HG02642 (cell line): ENCODE data around the gene WWP2.
"Not testable (repeated sequence)": the region's sequence is repeated elsewhere in the genome, so short reads cannot be mapped to it uniquely, and the experiment has no call there.

ENCODE experiments used
- ATAC-seq: cut with Tn5 transposase; IDR thresholded peaks from one replicate; pipeline ENCODE4 v1.9.1; 2021; ENCODE audit warnings: mild to moderate bottlenecking; ENCODE audit not compliant: unreplicated experiment, poor library complexity

WWP2 gene

DNA sequence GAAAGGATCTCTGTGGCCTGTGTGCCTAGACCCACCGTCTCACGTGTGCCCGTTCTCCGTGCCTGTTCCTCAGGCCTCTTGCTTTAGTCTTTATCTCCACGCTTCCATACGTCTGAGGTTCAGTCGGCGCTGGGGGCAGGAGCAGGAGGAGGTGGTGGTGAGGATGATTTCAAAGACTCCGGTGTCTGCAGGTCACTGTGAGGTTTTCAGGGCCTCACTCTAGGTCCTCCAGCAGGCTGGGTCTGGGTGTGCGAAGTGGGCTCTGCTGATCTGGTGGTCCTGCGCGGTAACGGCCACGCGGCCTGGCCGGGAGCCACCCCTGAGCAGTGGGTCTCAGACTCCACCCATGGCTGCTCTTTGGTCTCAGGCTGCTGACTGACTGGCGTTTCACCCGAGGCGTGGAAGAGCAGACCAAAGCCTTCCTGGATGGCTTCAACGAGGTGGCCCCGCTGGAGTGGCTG is 174.6 kb downstream of the WWP2 start:
- no peak for ATAC-seq

DNA sequence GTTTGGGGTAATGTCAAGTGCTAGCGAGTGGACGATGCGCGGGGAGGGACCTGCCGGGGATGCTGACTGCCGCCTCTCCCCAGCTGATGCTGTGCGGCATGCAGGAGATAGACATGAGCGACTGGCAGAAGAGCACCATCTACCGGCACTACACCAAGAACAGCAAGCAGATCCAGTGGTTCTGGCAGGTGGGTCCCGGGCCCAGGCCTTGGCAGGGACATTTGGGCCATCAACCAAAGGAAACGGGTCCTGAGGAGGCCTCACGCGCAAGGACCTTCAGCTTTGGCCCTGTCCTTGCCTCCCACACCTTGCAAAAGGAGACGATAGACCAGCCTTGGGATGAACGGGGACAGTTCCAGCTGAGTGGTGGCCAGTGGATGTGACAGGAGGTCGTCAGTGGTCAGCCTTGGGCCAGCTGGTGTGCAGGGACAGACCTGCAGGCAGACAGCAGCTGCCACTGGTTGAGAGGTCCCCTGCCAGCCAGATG is 175.4 kb downstream of the WWP2 start:
- no peak for ATAC-seq

DNA sequence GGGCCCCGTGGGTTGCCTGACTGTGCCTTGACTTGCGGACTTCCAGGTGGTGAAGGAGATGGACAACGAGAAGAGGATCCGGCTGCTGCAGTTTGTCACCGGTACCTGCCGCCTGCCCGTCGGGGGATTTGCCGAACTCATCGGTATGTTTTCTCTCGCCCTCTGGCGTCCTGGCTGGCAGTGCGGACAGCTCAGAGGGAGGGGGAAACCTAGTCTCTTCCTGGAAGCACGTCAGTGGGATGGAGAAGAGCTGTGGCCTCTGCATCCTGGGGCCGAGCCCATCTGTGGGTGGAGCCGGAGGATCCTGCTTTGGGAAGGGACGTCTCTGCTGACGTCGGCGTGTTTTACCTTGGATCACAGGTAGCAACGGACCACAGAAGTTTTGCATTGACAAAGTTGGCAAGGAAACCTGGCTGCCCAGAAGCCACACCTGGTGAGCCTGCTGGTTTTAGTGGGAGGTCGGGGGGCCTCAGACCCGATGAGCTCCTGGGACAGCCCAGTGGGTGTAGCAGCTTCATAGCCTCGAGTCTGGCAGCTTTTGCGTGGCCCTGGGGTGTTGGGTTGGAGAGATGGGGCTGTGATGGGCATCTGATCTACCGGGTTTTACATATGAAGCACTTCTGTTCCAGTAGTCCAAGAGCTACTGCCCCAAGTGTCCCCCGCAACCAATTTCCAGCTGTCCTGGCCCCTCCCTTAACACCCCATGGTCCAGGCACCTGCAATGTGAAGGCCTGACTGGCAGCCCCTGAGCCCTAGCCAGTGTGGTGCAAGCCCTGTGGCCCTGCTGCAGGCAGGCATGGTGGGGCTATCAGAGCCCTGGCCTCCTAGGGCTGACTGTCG is 177.1 kb downstream of the WWP2 start:
- no peak for ATAC-seq

DNA sequence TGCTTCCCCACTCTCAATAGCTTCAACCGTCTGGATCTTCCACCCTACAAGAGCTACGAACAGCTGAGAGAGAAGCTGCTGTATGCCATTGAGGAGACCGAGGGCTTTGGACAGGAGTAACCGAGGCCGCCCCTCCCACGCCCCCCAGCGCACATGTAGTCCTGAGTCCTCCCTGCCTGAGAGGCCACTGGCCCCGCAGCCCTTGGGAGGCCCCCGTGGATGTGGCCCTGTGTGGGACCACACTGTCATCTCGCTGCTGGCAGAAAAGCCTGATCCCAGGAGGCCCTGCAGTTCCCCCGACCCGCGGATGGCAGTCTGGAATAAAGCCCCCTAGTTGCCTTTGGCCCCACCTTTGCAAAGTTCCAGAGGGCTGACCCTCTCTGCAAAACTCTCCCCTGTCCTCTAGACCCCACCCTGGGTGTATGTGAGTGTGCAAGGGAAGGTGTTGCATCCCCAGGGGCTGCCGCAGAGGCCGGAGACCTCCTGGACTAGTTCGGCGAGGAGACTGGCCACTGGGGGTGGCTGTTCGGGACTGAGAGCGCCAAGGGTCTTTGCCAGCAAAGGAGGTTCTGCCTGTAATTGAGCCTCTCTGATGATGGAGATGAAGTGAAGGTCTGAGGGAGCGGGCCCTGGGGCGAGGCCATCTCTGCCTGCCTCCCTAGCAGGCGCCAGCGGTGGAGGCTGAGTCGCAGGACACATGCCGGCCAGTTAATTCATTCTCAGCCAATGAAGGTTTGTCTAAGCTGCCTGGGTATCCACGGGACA is 177.9 kb downstream of the WWP2 start:
- ATAC-seq, result no peak

DNA sequence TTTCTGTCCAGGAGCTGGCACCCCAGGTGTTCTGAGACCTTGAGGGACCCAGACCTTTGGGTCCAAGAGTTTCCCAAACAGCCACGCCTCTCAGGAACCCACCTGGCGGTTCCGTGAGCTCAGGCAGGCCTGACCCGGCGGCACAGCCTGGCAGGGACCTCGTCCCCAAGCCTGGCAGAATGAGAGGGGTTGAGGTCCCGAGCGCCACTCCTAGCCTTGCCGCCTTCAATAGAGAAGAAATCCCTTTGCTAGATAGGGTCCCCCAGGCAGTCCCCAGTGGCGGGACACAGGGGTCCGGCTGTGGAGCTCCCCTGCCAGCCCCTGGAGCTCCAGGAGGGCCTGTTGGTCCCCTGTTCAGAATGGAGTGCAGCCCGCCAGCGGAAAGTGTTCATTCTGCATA is 178.5 kb downstream of the WWP2 start:
- ATAC-seq, result no peak

DNA sequence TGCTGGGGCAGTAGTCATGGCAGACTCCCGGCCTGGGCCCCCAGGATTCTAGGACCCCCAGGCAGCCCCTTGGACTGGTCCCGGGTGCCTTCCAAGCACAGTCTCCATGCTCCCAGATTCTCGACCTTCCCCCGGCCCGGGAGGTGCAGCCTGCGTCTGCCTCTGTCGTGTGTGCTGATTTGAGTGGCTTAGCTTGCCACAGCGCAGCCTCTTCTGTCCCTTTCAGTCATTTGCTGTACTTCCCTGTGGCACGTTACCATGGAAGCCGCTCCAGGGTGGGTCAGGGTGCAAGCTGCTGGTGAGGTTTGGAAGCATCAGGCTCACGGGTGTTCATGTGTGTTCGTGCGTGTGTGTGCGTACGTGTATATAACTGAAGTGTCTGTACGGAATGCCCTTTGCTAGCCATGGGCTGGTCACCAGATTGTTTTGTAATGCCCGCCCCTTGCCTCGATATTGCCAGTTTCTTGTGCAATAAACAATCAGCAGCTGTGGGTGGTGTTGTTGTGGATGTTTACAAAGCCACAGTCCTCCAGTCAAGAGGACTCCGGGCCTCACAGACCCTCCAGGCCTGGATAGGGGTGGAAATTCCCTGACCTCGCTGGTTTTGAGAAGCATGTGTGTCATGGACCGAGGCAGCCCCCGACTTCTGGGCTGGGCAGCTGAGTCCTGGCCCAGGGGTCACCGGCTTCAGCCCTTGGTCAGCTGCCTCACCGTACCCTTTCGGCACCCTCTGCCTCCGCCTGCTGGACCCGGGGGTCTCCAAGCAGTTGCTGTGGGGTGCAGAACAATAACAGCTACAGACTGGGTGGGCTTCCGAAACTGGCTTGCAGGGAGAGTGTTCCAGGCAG is 179.3 kb downstream of the WWP2 start:
- ATAC-seq, result no peak

DNA sequence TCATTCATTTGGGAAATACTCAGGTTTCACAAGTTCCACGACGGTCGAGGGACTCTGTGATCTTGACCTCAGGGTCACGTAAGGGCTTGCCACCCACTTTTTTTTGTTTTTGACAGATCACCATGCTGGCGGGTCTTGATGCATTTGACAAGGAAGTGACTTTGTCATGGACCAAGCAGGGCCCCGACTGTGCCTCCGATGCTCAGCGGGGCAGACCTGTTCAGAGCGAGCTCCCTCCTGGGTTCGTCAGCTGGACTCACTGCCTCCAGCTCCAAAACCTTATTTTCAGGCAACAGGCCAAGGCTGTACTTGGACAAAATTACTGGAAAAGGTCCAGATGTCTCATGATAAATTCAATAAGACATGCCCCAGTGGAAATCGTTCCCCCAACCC is 180.0 kb downstream of the WWP2 start:
- no peak for ATAC-seq

DNA sequence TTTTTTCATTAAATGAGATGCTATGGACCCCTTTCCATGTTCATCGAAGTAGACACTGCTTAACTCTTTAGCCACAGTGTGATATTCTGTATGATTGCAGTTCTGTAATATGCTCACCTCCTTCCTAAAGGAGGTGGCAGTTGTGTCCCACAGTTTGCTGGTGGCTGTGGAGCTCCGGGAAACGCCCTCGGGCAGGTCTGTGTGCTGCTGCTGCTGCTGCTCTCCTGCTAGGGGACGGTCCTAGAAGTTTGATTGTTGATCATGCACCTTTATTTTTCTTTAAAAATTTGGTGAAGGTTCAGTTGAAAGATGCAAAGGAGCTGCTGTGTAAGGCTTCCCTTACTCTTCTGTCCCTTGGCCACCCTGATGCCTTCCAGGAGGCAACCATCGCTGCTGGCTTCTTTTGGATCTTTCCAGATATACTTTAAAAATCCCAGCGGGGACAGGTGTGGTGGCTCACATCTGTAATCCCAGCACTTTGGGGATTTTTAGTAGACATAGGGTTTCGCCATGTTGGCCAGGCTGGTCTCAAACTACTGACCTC is 180.6 kb downstream of the WWP2 start:
- no peak for ATAC-seq

DNA sequence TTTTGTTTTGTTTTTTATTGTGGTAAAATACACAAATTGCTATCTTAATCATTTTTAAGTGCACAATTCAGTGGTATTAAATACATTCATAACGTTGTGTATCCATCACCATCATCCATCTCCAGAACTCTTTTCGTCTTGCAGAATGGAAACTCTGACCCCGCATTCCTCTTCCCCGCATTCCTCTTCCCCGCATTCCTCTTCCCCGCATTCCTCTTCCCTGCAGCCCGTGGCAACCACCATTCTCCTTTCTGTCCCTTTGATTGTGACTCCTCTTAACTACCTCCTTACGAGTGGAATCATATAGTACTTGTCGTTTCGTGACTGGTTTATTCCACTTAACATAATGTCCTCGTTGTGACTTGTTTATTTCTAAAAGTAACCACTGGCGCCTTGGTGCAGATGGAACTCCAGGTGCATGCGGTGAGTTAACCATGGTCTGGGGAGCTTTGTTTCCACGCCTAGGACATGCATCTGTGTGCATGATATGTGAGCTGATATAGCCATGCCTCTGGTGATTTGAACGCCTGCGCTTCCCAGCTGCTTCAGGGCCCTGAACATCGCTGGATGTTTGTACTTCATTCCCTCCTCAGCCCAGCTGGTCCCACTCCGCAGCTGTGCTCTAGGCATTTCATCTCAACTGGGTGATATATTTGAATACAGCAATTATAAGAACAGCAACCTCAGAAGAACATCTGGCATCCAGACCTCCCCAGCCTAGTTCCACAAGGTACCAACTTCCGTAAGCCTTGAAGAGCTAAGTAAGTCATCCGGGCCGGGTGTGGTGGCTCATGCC is 181.3 kb downstream of the WWP2 start:
- ATAC-seq, result not testable (repeated sequence)

DNA sequence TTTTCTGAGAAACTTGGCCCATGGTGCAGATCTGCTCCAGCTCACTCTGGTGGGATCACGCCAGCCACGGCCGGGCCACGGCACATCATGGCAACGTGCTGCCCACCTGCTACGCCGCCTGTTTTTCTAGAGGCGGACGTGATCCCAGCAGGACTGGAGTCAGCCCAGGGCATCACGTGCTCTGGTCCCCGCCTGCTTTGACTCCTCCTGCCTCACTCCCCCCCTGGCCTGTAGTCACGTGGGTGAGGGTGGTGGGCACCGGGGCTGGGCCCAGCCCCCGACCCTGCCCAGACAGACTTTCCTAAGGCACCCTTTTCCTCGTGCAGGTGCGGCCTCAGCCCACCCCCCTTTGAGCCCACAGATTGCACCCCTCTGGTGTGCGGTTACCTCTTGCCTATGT is 188.3 kb downstream of the WWP2 start:
- ATAC-seq, result not testable (repeated sequence)

DNA sequence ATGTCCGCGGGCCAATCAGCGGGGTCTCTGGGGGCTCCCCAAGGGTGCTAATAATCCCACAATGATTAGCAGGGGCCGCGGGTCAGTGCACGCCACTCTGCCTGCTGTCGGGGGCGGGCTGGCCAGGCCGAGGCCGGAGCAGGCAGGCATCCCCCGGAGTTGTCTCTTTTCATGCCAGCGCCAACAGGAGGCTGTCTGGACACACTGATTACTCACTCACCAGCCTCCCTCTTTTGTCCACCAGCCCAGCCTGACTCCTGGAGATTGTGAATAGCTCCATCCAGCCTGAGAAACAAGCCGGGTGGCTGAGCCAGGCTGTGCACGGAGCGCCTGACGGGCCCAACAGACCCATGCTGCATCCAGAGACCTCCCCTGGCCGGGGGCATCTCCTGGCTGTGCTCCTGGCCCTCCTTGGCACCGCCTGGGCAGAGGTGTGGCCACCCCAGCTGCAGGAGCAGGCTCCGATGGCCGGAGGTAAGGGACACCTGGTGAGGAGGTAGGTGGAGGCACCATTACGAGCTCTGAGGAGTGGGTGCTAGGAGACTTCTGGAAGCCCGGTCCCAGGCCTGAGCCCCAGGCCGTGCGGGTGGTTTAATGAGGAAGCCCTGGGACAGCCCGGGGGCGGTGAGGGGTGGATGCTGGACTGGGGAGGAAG is 189.0 kb downstream of the WWP2 start, which contains the start of gene CLEC18A:
TSS of gene CLEC18A (plus strand) at position 318 of the 655 bp plus-strand sequence. CDS start at position 351, 33 bp downstream.
- not testable (repeated sequence) for ATAC-seq

DNA sequence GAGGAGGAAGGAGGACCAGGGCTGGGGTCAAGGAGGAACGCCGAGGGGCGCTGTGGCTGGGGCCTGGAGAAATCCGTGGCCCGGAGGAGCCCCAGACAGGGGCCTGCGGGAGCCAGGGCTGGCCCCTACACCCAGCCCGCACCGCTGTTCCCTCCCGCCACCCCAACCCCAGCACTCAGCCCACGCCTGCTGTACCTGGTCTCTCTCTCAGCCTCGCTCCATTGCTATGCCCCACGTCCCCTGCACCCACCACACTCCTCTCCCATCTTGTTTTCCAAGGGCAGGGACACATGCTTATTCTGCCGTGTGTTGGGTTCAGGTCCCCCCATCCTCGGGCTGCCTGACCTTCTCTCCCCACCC is 189.5 kb downstream of the WWP2 start:
- not testable (repeated sequence) for ATAC-seq

DNA sequence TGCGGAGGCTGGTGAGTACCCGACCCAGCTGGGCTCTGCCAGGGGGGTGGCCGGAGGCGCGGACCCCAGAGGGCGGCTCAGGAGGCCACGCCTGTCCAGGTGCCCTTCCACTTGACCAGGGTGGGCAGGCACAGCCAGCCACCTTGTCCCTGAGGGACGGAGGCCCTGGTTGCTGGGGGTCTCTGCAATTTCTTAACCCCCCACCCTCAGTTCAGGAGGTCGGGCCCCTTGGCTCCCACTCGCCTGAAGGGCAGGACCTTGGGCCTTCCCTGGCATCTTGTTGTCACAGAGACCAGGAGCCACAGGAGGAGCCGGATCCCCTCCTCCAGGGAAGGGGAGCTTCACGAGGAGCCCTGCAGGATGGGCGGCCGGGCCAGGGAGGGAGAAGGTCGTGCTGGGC is 190.0 kb downstream of the WWP2 start:
- ATAC-seq, result not testable (repeated sequence)

DNA sequence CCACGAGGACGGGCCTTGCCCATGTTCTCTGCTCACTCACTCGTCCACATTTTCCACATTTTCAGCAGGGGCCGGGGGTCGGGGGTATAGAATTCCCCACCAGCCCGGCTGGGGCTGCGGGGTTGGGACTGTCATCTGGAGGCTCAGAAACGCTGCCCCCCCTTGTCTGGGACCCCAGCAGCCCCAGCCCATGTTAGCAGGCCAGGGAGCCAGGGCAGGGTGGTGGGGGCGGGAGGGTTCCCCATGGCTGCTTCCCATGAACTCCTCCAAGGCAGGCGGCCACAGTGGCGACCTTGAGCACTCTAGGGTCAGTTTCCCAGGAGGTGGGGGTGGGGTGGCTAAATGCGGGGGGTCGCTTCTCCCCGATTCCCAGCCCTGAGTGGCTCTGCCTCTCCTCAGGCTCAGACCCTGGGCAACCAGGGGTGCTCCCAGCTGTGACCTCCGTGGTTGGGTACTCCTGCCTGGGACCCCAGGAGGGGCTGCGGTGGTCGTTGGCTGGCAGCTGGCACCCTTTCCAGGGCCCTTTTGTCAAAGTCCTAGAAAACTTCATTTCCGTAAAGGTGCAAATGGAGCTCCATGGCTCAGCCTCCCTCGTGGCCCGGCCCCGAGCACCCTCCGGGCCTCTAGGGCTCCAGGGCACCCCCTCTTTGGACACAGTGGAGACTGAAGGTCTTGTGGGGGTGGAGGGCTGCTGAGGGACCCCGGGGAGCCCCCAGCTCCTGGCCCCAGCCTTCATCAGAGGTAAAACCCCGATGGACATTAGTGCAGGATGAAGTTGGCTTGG is 190.6 kb downstream of the WWP2 start:
- not testable (repeated sequence) for ATAC-seq

DNA sequence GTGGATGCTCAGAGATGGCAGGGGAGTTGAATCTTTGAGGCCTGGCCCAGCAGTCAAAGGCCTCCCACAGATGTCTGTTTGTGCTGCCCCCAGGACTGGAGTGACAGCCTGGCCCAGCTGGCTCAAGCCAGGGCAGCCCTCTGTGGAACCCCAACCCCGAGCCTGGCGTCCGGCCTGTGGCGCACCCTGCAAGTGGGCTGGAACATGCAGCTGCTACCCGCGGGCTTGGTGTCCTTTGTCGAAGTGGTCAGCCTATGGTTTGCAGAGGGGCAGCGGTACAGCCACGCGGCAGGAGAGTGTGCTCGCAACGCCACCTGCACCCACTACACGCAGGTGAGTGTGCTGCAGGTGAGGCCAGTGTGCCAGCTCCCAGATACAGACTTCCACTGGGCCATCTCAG is 192.1 kb downstream of the WWP2 start:
- not testable (repeated sequence) for ATAC-seq

DNA sequence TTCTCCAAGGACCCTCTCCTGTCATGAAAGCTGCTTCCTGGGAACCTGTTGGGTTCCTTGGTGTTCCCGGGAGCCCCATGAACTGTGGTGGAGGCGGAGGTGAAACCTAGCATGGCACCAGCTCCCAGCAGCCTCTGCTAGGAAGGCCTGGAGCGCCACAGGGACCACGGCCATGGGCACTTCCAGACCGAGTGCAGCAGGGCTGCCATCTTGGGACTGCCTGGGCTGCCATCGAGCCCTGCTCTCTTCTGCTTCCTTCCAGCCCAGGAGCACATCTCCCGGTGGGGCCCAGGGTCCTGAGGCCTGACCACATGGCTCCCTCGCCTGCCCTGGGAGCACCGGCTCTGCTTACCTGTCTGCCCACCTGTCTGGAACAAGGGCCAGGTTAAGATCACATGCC is 201.2 kb downstream of the WWP2 start:
- not testable (repeated sequence) for ATAC-seq

DNA sequence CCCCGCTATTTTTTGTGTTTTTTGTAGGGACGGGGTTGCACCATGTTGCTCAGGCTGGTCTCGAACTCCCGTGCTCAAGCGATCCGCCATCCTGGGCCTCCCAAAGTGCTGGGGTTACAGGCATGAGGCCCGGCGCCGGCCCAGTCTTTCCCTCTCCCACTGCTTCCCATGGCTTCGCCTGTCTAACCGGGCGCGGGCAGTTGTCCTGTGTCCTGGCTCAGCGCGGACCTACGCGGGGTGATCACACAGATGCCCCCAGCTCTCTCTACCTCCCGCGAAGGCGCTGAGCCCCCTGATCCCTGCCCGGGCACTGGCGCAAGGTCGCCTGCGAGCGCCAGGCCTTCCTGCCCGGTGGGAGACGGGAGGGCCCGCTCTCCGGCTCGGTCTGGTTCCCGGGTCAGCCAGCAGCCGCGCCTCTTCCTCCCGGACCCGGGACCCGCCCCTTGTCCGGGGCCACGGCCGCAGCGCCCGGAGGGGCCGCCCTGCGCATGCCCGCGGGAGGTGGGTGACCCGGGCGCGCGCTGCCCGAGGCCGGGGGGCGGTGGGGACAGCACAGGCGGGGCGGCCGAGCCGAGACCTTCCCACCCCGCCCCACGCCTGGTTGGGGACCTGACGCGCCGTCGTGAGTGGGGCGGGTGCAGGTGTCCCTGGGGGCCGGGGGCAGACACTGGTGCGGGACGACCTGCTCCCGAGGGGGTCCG is 203.0 kb downstream of the WWP2 start:
- ATAC-seq, result peak; percentile 53
